Measurements from ENCODE around the gene DTNA. TPM values are rescaled to one million over a fixed set of nuclear protein-coding genes. Genes with fewer than 3 reads are reported as not detected.

DTNA gene
- total and polyA plus RNA-seq, 2 of the 8 experiments (the other 6 are each of a cell fraction or from before 2014, with no cell fraction given), result 30.2 to 32.7 TPM

DNA sequence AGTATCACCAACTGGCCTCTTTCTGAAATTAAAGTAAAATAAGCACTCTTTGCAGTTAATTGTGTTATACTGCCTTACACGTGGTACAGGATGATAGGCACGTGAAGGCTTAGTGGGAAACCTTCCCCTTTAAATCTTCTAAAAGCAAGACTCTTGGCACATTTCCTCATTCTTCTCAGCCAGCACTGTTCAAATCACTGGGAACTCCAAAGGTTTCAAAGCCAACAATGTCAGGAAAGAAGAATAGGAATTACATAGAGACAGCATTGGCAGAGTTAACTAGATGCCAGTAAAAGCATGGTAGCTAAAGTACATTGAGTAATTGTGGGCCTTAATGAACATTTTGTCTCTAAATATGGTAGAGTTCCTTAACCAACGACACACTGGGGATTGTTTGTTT lies 96.4 kb downstream of the DTNA start:
- Histone ChIP-seq H3K4me2 (ENCODE audit: insufficient read depth in 1 of 2, low read depth in 2 of 2, low read length in 2 of 2) (no peak overlapping the region), H4K20me1 (replicated peaks in 1 of 2; ENCODE audit: control insufficient read depth in 1 of 2, insufficient read depth in 2 of 2, low read length in 2 of 2) (no peaks in the 10 kb centered on the region), H3K27me3 (replicated peaks in 1 of 4; ENCODE audit: control insufficient read depth in 3 of 4, extremely low read depth in 1 of 4, insufficient read depth in 3 of 4, low read length in 3 of 4) (no peaks in the 10 kb centered on the region), H4K5ac (ENCODE audit: insufficient read length, low read depth, low read length) (no peak overlapping the region), H3K23me2 (ENCODE audit: low read depth, low read length) (no peaks in the 10 kb centered on the region), H2BK5ac (ENCODE audit: low read depth, low read length) (no peak overlapping the region), H3K56ac (replicated peaks; ENCODE audit: insufficient read length, low read depth, low read length) (no peak overlapping the region), H3K9me3 (ENCODE audit: insufficient read depth in 2 of 2, low read depth in 1 of 2, low read length in 1 of 2) (no peaks in the 10 kb centered on the region), H2BK12ac (ENCODE audit: low read depth, low read length) (no peak overlapping the region), H2AFZ (ENCODE audit: low read length) (no peak overlapping the region), H3K14ac (ENCODE audit: insufficient read length) (no peak overlapping the region), H3K79me1 (ENCODE audit: low read depth, low read length) (no peaks in the 10 kb centered on the region), H3K36me3 (ENCODE audit: control insufficient read depth in 2 of 4, insufficient read depth in 4 of 4, low read length in 3 of 4) (no peaks in the 10 kb centered on the region), H3K4me3 (ENCODE audit: extremely low read depth in 1 of 4, insufficient read depth in 2 of 4, low read depth in 3 of 4, low read length in 4 of 4) (no peak overlapping the region), H3K27ac (ENCODE audit: low read depth, low read length) (no peak overlapping the region), H3K18ac (ENCODE audit: extremely low read depth, low read length) (no peak overlapping the region), H4K91ac (replicated peaks; ENCODE audit: insufficient read length, low read length) (no peak overlapping the region), H4K8ac (ENCODE audit: extremely low read depth, insufficient read depth, low read length) (no peak overlapping the region), H3K23ac (ENCODE audit: insufficient read length) (no peak overlapping the region), H2AK5ac (ENCODE audit: low read depth, low read length) (no peak overlapping the region), H3K79me2 (ENCODE audit: control insufficient read depth in 1 of 2, insufficient read depth in 2 of 2, low read length in 2 of 2) (no peaks in the 10 kb centered on the region), H2BK120ac (replicated peaks; ENCODE audit: low read depth, low read length) (no peak overlapping the region), H2BK15ac (ENCODE audit: low read length) (no peak overlapping the region), H3K9ac (replicated peaks in 1 of 4; ENCODE audit: extremely low read depth in 1 of 4, low read depth in 3 of 4, low read length in 3 of 4) (no peak overlapping the region), H2BK20ac (ENCODE audit: low read length) (no peak overlapping the region; the same call in 1 of the 2 replicates), H3K4ac (replicated peaks; ENCODE audit: insufficient read length, low read depth, low read length) (no peak overlapping the region), H3K4me1 (replicated peaks in 1 of 4; ENCODE audit: control insufficient read depth in 3 of 4, insufficient read depth in 4 of 4, low read length in 3 of 4) (peaks cover 0 to 14% (median 9%) of the 10 kb centered on the region in 4 experiments; a peak in 2 of 7 replicates)
- WGBS, 2 experiments (ENCODE audit: extremely low coverage in 1 of 2, insufficient coverage in 1 of 2, insufficient read length in 1 of 2, insufficient replicate concordance in 2 of 2, low coverage in 1 of 2, low lambda C conversion rate in 2 of 2, missing lambda C conversion rate in 1 of 2), result 88% methylated on average over 3 of the region's 3 CpGs; no CpG with 5 or more reads in 1 of the 2 experiments
- ChIA-PET CTCF (ENCODE audit: partially characterized antibody) (interaction anchor here (1.3 to 1.5 kb wide), 2 partner anchors 10 to 581 kb away, joined by 3 to 4 read pairs; no protein-coding TSS in a partner anchor), POLR2A (ENCODE audit: partially characterized antibody) (no interaction called here)
- FAIRE-seq, result no peak
- no peak for DNase-seq (ENCODE audit: low read depth in 1 of 2, low spot score in 2 of 2)
- TF ChIP-seq, protein P1, sequence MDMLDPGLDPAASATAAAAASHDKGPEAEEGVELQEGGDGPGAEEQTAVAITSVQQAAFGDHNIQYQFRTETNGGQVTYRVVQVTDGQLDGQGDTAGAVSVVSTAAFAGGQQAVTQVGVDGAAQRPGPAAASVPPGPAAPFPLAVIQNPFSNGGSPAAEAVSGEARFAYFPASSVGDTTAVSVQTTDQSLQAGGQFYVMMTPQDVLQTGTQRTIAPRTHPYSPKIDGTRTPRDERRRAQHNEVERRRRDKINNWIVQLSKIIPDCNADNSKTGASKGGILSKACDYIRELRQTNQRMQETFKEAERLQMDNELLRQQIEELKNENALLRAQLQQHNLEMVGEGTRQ (IDR thresholded peaks at IDR 0.05; ENCODE audit: low read length), result no peak
- TF ChIP-seq POU5F1 (IDR thresholded peaks at IDR 0.05; ENCODE audit: low read depth, low read length) (no peak), POLR2AphosphoS5 (IDR thresholded peaks at IDR 0.05; ENCODE audit: low read depth, low read length) (no peak), CBX5 (IDR thresholded peaks at IDR 0.05; ENCODE audit: low read depth, low read length) (no peak), EP300 (IDR thresholded peaks at IDR 0.05; ENCODE audit: borderline replicate concordance in 1 of 2, low read depth in 2 of 2, low read length in 2 of 2) (no peak), TBP (IDR thresholded peaks at IDR 0.05; ENCODE audit: low read depth, low read length) (no peak), EZH2 (IDR thresholded peaks at IDR 0.05; ENCODE audit: low read depth, low read length, severe bottlenecking) (no peak), TEAD4 (IDR thresholded peaks at IDR 0.05; ENCODE audit: low read depth, low read length) (no peak), ASH2L (IDR thresholded peaks at IDR 0.05; ENCODE audit: low read length) (no peak), KDM1A (IDR thresholded peaks at IDR 0.05; ENCODE audit: borderline replicate concordance, low read length) (no peak), EGR1 (IDR thresholded peaks at IDR 0.05; ENCODE audit: borderline replicate concordance, low read depth, low read length) (no peak), ZNF274 (IDR thresholded peaks at IDR 0.05; ENCODE audit: borderline replicate concordance, extremely low read depth, low read length) (no peak), SRF (IDR thresholded peaks at IDR 0.05; ENCODE audit: low read depth, low read length) (no peak)
- TF ChIP-seq, protein P2, sequence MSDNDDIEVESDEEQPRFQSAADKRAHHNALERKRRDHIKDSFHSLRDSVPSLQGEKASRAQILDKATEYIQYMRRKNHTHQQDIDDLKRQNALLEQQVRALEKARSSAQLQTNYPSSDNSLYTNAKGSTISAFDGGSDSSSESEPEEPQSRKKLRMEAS (IDR thresholded peaks at IDR 0.05), result no peak
